NCI-H2196 (cell line): Measurements from ENCODE around the gene ROBO2.

Source experiments
- DNase-seq: peaks from one replicate; lab custom pipeline; 2025; ENCODE audit not compliant: unreplicated experiment; lab: John Stamatoyannopoulos, UW

The ROBO2 gene

DNA sequence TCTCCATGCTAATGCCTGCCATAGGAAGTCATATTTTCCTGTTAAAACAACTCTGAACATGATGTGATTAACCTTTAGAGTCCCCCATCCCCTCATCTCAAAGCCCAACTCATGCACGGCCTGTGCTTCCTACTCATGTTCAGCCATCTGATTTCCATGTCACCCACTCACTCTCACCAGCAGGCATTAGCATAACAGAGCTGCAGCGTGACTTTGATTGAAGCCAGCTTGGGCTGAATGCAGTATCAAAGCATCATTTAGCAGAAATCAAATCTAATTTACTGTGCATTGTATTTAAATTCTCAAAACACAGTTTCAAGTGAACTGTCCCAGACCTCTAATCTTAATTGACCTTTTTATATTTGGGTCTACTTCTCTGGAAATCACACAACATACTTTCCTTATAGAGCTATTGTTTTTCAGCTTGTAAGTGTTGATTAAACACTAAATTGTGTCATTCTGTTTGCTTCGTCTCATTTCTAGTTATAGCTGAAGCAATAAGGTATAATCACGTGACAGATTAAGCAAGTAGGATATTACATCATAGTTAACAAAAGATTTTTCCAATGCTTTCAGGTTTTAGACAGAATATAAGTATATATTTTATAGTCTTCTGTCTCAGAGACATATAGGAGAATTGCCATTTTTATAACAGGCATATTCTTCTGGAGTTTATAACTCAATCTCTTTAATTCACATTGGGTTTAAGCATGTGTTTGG is 501.5 kb downstream of the ROBO2 start:
- DNase-seq: no peak

DNA sequence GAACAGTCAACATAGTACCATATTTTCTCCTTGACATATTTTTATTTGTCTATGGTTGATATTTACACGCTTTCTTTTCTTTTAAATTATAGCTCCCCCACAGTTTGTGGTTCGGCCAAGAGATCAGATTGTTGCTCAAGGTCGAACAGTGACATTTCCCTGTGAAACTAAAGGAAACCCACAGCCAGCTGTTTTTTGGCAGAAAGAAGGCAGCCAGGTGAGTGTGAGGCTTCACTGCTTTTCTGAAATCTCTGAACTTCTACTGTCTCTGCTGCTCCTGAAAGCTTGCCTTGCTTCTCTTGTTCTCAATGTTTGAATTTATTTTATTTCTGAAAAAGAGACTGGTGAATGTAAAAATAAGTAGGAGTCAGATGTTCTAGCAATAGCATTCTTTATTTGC is 506.3 kb downstream of the ROBO2 start:
- no peak for DNase-seq

DNA sequence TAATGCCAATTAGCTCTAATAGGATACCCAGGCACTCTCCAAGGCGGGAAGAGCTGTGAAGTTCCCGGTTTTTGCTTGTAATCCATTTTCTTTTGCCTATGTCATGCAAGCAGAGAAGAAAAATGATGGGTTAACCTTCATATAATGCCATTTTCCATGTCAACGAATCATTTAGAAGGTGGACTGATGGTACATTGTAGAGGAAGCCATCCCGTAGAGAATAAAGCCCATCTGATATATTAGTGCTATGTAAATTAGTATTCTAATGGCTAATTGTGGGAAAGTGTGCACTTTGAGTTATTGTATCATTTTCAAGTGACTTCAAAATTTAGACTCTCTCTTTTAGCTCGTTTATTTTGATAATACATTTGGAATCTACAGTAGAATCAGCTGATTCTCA is 509.1 kb downstream of the ROBO2 start:
- no peak for DNase-seq

DNA sequence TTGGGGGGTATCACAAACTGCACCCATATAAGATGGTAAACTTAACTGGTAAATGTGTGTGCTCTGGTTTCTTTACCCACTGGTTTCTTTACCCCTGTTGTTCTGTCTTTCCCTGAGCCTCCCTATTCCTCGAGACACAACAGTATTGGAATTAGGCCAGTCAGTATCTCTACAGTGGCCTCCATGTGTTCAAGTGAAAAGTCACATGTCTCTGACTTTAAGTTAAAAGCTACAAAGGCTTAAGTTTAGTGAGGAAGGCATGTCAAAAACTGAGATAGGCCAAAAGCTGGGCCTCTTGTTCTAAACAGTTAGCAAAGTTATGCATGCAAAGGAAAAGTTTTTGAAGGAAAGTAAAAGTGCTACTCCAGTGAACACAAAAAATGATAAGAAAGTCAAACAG is 513.3 kb downstream of the ROBO2 start:
- no peak for DNase-seq

DNA sequence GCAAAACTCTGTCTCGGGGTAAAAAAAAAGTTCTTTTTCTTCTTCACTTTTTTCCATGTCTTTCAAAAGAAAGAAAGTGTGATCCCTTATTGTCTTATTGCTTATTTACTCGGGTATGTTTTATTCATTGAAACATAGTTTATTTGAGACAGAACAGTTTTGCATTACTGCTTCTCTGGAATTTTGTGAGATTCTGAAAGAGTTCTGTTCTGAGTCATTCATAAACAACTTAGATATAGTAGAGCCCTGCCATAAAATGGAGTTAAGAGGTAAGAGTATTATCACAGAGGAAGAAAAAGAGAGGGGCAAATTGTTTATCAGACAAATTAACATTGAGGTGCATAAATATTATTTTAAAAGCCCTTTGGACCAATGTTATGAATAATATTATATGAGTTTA is 522.2 kb downstream of the ROBO2 start:
- no peak for DNase-seq

DNA sequence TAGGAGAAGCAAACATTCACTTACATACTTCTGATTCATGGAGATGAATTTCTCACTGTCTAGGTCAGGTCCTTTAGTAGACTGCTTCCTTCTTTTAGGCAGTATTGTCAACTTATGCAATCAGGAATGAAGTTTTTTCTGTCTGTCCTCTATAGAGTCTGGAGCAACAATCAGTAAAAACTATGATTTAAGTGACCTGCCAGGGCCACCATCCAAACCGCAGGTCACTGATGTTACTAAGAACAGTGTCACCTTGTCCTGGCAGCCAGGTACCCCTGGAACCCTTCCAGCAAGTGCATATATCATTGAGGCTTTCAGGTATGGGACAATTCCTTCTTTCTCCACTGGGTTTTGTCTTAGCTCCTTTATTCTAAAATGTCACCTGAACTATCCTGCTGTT is 523.1 kb downstream of the ROBO2 start:
- DNase-seq: no peak

DNA sequence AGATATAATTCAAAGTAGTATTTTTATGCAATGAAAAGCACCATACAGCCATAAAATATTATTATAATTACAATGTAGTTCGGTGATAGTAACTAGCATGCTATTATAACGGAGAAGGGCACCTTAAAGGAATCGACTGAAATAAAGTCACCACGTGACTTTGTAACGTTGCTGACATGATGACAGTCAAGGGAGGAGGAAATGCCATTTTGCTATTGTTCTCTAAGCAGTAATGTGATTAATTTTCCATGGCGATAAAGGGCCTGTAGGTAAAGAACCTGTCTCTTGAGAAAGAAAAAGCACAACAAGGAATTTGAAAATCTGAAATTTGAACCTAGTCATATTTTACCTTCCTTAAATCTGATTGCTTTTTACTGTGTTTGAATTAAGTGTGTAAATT is 526.2 kb downstream of the ROBO2 start:
- no peak for DNase-seq

DNA sequence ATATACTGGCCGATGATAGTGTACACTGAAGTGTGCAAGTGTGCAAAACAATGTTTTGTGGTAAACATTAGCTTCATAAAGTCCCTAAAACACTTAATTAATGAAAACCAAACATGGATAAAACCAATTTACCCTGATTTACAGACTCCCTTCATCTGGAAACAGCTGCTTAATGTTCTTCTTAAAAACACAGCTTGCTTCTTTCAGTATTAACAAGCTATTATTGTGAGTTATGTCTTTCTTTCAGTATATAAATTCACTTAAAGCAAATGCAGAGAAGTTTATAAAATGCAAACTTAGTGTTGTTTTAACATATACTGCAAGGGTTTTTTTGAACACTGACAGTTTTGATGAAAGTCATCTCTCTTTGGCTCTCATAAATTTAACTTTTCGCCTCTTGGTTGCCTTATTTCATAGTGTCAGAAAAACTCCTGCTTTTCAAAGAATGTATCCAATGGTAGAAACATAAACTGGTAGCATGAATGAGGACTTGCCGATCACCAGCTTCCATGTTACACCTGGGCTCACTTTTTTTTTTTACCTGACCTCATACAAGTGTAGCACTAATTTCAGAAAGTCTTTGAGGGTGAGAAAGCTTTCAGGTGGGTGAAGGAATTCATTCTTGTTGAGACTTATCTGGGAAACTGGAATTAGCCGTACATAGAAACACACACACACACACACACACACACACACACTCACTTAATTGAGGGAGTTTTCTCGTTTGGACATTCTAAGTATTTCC is 532.2 kb downstream of the ROBO2 start:
- no peak for DNase-seq

DNA sequence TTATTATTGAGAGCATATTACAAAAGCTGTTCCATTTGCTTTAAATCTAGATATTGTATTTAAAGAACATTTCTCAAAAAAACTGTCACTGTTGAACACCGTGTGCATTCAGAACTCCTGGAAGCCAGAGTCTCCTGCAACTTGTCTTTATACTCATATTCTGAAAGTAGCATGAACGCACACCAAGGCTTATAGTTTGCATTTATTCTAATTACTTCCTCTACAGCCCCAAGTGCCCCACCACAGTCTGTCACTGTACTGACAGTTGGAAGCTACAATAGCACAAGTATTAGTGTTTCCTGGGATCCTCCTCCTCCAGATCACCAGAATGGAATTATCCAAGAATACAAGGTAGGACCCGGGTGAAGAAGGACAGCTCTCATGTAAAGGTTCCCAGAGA is 537.4 kb downstream of the ROBO2 start:
- no peak for DNase-seq

DNA sequence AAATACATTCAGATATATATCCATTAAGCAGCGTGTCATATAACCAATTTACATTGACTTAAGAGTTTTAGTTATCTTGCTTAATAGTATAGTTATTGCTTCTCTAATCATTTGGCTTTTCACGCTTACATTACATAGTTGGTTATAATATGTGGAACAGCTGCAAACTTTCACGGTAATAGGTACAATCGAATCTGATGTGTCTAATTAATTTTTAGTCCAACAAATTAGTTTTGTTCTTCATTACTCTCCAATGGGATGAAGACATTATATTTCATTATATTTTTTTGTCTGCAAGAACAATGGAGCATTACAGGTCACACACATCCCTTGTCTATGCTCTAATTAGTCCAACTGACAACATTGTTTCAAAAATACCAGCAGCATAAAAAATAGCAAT is 546.3 kb downstream of the ROBO2 start:
- no peak for DNase-seq

DNA sequence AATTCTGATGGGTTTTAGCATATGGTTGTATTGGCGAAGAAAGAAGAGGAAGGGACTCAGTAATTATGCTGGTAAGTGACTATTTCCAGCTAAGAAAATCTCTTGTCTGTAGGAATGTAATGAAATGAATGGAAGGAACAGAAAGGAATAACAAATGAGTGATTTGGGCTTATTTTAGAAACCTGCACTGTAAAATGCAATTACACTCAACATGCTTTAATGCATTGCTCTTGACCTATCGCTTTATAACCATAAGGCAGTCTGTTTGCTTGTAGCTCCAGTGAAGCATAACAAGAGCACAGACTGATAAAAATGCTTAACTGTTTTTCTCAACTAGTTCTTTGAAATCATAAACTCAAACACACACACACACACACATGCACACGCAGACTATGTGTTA is 549.0 kb downstream of the ROBO2 start:
- DNase-seq: no peak

DNA sequence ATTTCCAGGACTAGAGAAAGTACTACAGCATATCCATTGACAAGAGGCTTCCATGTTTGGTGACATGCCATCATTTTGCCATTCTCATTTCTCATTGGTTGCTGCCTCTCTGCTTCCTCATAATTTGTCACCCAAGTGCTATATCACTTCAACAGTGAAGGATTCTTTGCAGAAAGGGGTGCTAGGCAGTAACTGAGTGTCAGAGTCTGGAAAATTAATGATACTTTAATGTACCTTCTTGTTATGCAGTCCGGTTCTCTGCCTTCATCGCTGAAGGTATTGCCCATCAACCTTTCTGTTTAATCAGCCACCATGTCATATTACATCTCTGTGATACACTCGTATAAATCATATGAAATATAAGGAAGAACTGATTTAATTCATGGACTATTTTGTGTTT is 550.3 kb downstream of the ROBO2 start:
- DNase-seq: no peak

DNA sequence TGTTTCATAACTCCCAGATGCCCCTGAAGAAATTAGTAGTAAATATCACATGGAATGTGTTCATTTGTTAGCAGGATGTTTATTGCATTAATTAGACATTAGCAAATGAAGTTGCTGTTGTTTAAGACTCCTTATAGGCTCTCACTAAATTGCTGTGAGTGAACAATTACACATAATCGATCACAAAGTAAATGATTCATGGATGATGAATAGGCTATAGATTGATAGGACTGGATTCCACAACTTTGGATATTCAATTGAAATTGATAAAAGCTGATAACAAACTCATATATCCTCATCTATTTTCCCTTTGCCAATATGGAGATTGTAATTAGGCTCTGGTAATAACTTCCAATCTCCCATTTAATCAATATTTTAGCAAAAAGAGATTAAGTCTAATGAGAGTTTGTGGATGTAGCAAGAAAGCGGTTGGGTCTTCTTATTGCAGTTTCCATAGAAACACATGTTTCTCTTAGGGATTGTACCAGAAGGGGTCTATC is 555.5 kb downstream of the ROBO2 start:
- no peak for DNase-seq

DNA sequence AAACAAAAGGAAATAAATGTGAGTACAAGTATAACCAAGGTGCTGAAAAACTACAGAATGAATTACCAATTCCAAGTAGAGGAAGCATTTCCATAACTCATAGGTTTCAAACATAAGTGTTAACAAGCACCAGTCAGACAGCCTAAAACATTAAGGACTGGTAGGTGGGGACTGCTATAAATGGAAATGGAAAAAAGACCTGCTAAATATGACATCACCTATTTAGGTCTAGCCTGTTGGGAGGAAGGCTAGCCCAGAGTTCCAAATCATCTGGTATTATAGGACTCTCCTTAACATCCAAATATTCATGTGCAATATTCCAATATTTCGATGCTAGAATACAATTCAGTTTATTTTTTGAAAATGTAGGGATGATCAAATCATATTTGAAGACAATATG is 560.0 kb downstream of the ROBO2 start:
- DNase-seq: no peak

DNA sequence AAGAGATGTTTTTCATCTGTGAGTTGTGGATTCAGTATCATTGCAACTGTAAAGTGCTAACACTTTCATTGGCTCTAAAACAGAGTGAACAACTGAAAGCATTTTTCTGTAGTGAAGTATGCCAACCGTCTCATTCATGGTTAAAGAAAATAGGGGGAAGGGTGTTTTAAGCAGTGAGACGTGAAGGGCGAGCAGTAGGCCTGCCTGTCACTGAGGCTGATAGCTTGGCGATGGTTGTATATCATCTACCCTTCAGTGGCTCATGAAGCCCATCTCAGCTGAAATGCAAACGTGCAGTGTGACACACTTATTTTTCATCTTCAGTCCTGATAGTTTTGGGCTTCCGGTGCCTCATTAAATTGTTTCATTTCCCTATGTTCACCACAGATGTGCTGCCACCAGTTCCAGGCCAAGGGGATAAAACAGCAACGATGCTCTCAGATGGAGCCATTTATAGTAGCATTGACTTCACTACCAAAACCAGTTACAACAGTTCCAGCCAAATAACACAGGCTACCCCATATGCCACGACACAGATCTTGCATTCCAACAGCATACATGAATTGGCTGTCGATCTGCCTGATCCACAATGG is 562.0 kb downstream of the ROBO2 start:
- DNase-seq: no peak

DNA sequence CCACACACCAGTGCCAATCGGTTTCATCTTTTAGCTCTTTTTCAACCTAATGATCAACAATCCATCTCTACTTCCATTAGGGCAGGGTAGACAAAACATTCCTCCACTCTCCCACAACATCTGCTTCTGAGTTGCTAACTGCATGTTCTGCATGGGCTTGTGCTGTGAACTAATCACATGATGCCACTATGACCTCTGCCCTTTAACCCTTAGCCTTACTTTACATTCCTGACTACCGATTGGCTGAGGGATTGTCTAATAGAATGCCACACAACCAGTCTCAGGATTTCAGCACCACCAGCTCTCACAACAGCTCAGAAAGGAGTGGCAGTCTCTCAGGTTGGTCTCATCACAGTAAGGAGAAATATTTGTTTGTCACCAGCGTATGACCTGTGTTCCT is 562.8 kb downstream of the ROBO2 start:
- no peak for DNase-seq

DNA sequence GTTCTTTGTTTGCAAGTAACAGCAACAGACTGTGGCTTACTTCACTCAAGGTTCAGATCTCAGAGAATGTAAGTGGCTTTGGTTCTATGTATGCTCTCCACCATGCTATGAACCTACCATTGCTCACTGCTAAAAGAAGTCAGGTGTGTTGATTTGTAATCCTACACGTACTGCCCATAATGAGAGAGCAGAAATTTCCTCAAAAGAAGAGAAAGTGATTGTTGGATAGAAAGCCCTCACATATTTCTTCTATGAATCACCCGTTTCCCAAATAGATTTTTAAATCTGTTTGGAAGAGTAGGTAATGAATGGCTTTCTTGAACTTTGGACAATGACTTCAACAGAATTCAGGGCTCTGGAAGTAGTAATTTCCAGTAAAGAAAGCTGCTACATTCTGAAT is 565.4 kb downstream of the ROBO2 start:
- DNase-seq: no peak

DNA sequence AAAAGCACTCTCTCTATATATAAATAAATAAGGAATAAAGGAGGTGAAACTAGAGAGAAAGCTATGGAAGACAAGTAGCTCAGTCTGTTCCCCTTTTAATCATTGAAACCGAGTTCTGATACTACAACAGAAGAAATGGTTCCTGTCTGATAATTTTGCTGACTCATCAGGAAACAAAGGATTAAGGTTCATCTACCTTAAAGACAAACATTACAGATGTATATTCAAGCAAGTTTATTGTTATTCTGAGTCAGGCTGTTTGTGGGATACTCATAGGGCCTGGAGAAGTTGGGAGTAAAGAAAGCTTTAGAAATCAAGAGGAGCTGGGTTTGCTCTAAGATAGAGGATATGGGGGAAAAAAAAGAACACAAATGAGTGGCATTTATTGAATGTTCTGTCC is 566.0 kb downstream of the ROBO2 start:
- DNase-seq: no peak

DNA sequence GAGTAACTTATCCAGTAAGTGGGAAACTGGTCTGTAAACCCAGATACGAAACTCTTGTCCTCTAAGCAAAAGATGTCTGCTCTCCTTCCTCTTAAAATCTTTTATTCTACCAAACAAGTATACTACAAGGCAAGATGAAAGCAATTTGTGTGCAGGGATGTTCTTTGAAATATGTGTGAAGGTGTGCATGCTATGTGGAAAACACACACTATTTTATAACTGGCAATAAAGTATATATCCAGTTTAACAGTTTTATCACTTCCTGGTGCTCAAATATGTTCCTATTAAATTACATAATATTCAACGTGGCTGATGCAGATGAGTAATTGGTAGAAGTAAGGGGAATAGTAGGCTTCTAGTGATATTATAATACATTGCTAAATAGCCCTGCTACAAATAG is 566.5 kb downstream of the ROBO2 start:
- DNase-seq: no peak

DNA sequence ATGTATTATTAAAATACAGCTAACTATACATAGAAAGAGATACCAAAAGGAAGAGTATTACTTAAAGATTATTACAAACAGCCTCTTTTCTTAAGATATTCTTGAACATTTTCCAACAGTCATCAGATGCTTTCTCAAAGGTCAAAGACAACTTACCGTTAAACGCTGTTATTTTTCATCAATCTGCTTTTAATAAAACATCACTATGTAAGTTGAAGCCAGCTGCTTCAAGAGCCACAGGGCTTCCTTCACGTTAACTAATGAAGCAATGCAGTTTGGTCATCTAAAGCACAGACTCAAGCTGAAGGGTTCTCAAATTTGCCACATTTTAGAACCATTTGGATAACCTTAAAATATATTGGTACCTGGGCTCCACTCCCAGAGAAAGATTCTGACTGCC is 578.8 kb downstream of the ROBO2 start:
- DNase-seq: no peak

DNA sequence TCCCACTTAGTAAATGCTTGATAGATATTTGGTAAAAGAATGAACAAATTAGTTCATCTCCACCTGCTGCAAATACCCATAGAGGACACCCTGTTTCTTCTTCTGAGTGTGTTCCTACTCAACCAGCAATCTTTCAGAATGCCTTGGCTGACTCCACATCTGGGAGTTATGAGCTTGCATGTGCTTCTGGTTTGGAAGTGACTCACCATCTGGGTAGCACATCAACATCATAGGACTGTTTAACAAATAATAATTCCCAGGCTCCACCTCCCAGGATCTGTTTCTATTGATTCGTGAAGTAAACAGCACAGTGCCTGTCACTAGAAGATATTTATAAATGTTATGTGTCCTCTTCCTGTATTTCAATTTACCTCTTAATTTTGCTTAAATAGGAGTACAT is 580.1 kb downstream of the ROBO2 start:
- no peak for DNase-seq

DNA sequence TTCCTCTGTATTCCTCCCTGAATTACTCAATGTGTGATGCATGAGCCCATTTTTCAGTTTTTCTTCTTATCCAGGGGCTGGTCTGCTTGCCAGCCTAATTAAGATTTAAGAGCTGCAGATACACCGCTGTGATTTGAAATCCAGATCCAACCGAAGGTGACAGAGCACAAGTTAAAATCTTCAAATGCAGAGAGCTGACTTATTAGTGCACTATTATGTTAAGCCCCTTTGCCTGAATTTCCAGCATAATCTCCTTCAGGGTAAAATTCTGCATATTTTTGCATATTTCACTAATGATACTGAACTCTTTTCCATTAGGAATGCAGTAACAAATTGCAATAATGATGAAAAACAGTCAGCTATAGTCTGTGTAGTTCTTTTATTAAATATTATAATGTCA is 583.6 kb downstream of the ROBO2 start:
- no peak for DNase-seq
